ENCODE results near the gene TPSB2.
"Not testable (repeated sequence)": the region's sequence is repeated elsewhere in the genome, so short reads cannot be mapped to it uniquely, and the experiment has no call there.

The TPSB2 gene

DNA sequence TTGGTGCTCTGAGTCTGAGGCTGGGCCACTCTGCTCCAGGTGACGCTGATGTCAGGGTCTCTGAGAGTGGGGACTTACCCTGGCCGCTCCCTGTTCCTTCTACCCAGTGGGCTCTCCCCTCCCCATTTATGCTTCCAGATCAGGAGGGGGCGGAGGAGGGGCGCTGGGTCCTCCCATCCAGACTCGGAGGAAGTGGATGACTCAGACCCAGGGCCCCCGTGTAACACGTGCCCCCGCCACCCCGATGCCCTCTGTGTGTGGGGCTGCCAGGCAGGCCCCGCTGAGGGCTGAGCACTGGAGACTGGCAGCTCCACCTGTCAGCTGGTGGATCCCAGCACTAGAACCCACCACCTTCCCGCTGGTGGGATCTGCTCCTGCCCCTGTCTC lies at the start of gene TPSB2:
TPSB2 (minus strand) TSS at position 101 of the 387 bp plus-strand sequence. CDS start 233 bp downstream, outside the sequence.
- DNase-seq = not testable (repeated sequence)

DNA sequence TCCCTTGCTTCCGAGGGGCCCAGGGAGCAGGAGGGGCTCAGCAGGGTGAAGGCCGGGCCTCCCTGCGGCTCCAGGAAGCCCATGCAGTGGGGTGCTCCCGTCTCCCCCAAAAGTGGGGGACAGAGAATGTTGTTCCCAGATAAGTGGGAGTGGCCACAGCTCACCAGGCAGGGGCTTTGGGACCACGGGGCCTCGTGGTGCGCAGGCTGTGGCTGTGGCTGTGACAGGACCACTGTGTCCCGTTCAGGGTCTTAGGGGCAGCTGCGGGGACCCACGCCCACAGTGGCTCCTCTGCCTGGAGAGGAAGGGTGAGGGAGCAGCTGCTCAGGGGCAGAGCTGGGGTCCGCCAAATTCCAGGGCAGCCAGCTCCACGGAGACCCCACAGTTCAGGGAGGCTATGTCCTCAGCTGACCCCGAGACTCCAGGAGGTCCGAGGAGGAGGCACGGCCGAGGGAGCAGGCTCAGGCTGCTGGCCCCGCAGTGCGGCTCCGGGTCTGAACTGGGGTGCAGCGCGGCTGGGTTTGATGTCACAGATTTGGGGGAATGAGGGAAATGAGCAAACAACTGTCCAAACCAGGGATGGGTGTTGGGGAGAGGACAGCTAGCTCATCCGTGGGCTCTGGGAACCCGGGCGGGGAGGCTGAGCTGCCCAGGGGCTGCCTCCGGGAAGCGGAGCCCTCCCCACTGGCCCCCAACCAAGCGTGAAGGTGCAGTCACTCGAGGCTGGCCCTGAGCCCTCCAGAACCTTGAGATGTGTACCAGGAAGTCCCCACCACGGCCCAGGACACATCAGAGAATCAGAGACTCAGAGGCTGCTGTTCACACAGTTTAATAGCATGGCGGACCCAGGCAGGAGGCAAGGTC lies 49.3 kb upstream of the TPSB2 start:
- no peak for DNase-seq

DNA sequence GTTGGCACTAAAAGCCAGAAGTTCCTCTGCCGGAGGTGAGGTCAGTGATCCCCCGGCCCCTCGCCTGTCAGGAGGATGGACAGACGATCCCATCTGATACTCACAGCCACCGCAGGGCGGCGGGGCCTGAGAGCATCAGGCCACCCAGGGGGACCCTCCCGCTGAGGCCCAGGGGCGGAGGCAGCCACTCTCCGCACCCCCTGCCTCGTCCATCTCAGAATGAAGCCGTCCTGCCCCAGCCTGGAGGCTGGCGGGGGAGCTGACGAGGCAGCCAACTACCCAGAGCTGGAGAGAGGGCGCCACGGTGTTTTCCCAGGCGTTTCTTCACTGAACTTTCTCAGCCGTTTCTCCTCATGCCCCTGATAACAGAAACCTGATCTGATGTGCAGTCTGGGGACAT lies 48.5 kb upstream of the TPSB2 start:
- DNase-seq = no peak

DNA sequence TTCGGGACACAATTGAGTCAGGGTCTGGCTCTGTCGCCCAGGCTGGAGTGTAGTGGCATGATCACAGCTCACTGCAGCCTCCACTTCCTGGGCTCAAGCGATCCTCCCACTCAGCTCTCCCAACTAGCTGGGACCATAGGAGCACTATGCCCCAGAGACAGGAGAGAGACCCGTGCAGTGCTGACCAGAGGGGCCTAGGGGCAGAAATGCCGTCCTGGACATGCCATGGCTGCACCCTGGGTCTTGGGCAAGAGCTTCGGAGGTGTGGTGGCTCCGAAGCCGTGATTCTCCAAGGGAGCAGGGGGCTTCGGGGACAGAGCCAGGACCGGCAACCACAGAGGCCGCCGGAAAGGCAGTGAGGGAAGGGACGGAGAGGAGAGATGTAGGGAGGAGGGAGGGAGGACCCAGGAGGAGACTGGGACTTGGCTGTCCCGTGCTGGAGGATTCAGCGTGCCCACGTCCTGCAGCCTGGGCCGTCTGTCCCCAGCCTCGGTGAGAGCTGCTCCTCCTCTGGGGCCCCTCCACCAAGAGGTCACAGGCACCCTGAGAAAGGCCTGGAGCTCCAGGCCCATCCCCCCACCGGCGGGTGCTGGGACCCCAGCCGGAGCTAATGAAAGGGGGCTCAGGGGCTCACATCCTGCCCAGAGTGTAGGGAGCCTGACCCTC lies 47.8 kb upstream of the TPSB2 start:
- DNase-seq = no peak

DNA sequence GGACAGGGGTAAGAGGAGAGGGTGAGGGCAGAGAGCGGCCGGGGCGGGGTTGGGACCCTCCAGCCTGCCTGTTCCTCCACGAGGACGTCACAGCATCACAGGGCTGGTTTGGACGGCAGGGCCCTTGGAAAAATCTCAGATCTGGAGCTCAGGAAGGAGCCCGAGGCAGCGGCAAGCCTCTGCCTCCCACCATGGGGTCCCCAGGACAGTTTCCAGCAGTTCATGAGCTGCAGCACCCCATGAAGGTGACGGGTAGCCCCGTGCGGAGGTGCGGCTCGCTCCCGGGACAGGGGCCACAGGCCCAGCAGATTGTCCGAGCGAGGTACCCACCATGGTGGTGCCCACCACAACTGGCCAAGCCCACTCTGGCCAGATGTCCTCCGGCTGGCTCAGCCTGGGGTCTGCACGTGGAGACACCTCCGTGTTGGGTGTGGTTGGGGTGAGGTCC lies 47.2 kb upstream of the TPSB2 start:
- DNase-seq = no peak

DNA sequence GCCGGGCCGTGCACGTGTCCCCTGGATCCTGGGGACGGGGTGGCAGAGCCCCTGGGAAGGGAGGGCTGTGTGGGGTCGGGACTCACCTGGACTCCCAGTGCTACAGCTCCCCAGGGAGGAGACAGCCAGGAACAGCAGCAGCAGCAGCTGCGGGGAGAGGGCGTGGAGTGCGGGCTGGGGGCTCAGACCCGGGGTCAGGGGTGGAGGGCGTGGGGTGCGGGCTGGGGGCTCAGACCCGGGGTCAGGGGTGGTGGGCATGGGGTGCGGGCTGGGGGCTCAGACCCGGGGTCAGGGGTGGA lies 46.5 kb upstream of the TPSB2 start:
- no peak for DNase-seq

DNA sequence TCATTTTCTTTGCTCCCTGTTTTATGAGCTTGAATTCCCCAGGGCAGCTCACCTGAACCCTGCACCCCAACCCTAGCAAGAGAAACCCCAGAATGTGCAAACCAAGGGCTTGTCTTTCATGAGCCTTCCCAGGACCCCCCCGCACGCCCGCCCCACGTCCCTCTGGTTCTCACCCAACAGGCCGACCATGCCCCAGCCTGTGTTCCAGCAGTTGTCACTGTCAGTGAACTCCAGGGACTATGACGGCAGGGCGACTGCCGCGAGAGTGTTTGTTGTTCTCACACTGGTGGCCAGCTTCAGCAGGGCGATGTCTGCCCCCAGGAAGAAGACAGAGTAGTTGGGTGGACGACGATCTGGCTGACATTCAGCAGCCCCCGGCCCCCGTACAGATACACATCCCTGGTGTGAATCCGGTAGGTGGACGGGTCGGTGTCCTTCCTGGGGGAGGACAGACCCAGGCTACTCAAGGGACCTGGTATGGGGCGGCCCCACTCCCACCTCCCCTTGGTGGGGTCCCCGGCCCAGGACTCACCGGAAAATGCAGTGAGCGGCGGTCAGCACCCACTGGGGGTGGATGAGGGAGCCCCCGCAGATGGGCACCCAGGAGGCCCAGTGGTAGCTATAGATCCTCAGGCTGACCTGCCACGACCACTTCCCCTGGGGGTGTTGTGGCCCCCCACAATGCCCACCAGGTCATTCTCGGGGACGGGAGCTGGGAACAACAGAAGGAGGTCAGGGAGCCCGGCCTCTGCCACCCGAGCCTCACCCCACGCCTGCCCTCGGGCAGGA lies 46.0 kb upstream of the TPSB2 start:
- no peak for DNase-seq

DNA sequence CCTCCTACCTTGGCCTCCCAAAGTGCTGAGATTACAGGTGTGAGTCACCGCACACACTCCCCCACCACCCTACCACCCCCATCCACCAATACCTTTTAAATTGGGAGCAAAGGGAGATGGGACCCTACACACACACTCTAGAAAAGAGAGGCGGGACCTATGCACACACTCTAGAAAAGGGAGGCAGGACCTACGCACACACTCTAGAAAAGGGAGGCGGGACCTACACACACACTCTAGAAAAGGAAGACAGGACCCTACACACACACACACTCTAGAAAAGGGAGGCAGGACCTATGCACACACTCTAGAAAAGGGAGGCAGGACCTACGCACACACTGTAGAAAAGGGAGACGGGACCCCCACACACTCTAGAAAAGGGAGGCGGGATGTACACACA lies 44.8 kb upstream of the TPSB2 start:
- DNase-seq = no peak

DNA sequence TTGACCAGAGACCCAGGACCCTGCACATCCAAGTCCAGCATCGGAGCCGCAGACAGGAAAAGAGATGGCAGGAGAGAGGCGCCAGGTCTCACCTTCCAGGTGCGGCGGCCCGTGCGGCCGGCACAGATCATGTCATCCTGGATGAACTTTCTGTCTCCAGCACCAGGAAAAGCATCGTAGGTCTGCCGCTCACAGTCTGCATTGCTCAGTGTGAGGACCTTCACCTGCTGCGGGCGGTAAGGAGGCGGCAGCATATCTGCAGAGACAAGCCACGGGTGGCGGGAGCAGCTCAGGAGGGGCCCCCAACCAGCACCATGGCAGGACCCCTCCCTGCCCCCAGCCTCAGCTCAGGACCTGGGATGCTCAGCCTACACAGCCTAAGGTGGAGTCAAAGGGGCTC lies 43.8 kb upstream of the TPSB2 start:
- no peak for DNase-seq

DNA sequence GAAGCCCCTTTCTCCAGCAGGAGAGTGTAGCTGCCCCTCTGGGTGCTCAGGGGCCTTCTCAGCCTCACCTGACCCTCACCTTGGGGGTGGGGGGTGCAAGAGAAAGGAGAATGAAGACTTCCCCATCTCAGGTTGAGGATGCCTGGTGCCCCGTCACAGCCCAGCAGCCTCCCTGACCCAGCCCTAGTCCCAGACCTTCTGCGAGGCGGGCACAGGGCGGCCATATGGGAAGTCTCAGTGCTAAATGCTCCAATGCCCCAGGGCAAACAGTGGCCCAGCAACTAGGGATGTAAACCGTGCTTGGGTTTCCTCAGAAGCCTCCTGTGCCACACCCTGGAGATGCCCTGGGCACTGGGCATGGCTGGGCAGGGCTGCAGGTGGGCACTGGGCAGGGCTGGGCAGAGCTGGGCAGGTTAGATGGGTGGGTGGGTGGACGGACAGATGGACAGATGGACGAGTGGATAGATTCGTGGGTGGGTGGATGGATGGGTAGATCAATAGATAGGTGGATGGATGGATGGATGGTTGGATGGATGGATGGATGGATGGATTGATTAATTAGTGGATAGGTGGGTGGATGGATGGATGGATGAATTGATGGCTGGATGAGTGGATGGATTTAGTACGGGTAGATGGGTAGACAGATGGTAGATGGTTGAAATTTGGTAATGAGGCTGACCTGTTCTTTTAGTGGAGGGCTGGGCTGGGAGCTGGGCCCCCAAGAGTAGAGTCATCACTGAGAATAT lies 42.6 kb upstream of the TPSB2 start:
- DNase-seq = no peak

DNA sequence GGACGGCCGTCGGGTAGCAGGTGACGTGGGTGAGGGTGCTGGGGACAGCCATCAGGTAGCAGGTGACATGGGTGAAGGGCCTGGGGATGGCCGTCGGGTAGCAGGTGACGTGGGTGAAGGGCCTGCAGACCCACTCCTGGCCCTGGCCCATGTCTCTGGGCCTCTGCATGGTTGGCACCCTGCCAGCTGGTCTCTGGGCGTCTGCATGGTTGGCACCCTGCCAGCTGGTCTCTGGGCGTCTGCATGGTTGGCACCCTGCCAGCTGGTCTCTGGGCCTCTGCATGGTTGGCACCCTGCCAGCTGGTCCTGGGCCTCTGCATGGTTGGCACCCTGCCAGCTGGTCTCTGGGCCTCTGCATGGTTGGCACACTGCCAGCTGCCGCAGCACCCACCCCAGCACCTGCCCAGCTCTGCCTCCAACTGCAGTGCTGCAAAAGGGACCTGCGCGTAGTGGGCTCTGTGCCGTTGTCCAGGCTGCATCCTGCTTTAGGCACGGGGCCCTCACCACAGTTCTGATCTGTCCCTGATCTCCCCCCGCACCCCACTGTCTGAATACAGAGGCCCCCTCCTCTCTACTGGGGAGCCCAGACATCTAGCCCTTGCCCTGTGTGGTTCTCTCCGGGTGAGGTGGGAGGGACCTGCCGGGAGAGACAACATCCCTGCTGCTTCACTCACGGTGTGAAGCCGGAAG lies 41.9 kb upstream of the TPSB2 start:
- DNase-seq = not testable (repeated sequence)

DNA sequence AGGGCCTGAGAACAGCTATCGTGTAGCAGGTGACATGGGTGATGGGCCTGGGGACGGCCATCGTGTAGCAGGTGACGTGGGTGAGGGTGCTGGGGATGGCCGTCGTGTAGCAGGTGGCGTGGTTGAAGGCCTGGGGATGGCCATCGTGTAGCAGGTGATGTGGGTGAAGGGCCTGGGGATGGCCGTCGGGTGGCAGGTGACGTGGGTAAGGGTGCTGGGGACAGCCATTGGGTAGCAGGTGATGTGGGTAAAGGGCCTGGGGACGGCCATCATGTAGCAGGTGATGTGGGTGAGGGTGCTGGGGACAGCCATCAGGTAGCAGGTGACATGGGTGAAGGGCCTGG lies 41.4 kb upstream of the TPSB2 start:
- no peak for DNase-seq

DNA sequence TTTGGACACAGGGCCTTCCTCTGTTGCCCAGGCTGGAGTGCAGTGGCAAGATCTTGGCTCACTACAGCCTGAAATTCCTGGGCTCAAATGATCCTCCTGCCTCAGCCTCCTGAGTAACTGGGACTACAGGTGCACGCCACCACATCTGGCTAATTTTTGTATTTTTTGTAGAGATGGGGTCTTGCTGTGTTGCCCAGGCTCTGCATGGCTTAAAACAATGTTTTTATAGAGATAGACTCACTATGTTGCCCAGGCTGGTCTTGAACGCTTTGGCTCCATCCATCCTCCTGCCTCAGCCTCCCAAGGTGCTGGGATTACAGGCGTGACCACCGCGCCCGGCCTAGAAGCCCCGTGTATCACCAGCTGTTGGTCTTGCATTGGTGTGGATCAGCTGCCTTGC lies 39.4 kb upstream of the TPSB2 start:
- DNase-seq = not testable (repeated sequence)

DNA sequence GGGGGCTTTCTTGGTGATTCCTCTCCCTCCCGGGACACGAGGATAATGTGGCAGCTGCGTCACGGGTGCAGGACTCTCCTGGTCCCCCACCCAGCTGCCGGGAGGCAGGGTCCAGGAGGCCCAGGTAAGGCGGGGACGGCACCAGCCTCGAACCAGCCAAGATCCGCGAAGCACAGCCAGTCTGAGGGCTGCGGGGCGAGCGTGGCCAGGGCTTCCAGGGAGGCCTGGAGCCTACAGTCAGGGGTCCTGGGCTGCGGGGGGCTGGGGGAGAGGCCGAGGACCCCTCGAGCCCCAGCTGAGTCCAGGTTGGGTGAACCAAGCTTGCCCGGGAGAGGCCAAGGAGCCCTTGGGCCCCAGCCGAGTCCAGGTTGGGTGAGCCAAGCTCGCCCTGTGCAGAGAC lies 35.8 kb upstream of the TPSB2 start:
- no peak for DNase-seq

DNA sequence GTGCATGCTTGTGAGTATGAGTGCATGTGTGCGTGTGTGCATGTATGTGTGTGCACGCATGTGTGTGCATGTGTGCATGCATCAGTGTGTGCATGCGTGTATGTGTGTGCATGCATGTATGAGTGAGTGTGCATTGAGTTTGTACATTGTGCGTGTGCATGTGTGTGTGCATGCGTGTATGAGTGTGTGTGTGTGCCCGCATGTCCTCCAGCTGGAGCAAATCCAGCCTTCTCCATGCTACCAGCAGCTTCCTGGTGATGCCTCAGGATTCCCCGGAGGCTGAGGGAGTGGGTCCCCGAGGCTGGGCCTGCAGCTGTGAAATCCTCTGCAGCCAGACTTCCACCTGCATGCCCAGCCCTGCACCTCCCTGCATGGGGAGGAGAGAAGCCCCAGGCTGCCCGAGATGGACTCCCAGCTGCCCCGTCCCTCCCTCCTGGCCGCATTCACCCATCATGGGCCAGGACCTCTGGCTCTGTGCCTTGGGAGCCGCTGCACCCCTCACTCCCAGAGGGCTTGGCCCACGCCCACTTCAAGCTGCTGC lies 35.2 kb upstream of the TPSB2 start:
- DNase-seq = no peak

DNA sequence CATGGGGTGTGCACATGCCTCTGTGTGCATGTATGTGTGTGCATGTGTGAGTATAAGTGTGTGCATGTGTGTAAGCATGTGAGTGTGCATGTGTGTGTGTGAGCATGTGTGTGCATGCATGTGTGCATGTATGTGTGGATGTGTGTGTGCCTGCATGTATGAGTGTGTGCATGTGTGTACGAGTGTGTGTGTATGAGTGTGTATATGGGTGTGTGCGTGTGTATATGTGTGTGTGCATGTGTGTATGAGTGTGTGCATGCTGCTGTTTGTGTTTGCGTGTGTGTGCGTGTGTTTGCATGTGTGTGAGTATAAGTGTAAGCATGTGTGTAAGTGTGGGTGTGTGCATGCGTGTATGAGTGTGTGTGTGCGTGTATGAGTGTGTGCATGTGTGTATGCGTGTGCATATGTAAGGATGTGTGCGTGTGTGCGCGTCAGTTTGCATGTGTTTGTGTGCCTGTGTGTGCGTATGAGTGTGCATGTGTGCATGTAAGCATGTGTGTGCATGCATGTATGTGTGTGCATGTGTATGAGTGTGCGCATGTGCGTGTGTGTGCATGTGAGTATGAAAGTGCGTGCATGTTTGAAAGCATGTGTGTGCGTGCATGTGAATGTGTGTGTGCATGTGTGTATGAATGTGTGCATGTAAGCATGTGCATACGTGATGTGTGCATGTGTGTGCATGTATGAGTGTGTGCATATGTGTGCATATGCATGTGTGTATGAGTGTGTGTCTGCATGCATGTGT lies 34.5 kb upstream of the TPSB2 start:
- DNase-seq = no peak

DNA sequence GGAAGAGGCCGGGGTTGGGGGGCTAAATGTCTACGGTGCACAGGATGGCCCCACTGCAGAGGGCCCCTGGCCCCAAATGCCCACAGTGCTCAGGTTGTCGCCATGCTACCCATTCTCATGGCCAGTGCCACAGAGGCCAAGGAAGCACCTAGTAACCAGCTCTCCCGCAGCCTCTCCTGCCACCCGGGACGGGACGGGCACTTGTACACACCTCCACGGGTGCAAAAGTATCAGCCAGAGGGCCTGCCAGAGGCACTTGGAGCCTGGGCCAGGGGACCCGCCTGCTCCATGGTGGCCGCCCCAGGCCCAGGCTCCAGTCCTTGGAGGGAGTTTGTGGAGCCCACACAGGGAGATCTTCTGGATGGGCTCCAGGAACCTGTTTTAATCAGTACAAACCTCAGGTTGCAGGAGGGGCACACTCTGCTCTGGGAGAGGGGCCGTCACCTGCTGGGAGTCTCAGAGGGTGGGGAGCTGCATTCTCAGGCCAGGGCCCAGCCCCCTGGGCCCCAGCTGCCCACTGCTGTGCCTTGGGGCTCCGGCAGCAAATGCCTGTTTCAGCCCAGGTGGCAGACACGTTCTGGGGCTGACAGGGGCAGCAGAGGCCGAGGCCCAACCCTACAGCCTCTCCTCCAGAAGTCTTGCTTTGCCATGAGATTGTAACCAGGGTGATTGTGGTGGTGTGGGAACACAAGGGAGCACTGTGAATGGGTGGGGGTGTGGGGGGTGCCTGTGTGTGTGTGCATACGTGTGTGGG lies 33.8 kb upstream of the TPSB2 start:
- DNase-seq = no peak

DNA sequence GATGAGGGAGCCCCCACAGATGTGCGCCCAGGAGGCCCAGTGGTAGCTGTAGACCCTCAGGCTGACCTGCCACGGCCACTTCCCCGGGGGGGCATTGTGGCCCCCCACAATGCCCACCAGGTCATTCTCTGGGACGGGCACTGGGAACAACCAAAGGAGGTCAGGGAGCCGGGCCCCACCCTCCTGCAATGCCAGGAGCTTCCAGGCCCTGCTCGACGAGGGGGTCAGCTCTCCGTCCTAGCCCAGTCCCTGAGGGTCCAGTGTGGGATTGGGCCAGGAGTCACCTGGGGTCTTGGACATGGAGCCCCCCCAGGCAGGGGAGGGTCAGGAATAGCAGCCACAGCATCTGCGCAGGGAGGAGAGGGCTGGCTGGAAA lies 32.9 kb upstream of the TPSB2 start:
- DNase-seq = no peak

DNA sequence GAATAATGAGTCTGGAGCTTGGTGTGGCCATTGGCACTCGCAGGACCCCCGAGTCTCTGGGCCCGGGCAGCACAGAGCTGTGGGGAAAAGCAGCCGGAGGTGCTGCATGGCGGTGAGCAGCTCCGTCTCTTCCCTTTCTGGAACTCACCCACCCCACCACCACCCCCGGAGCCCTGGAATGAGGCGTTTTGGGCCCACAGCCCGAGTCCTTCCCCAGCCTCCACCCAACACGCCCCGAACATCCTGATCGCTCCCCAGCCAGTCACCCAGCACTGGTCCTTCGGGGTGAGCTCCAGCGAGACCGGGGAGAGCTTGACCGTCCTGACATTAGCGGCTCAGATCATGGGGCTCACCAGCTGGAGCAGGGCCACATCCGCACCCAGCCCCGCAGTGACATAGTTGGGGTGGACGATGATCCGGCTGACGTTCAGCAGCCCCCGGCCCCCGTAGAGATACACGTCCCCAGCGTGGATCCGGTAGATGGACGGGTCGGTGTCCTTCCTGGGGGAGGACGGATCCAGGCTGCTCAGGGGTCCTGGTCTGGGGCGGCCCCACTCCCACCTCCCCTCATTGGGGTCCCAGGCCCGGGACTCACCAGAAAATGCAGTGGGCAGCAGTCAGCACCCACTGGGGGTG lies 32.3 kb upstream of the TPSB2 start:
- DNase-seq = no peak
